ENCODE data around the gene XRN1.
"Not testable (repeated sequence)": the region's sequence is repeated elsewhere in the genome, so short reads cannot be mapped to it uniquely, and the experiment has no call there.

XRN1 gene

DNA sequence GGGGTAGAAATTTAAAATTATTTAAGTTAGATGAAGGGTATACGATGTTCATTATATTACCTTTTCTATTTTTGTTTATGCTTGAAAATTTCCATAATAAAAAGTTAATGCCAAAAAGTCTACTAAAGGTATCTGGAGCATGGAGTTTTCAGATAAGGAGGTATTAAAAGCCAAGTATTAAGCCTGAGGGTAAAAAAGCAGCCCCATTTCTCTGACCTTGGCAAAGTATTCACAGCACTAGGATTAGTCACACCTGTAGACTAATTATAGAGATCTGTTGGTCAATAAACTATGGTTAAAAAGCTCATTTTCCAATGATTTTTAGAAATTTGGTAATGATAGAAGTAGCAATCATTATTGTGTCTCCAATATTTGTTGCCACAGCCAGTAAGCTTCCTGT is 23.1 kb downstream of the XRN1 start:
- Histone ChIP-seq H3K27ac (ENCODE audit: low read depth, low read length) (no peak overlapping the region), H3K27me3 (ENCODE audit: control insufficient read depth, insufficient read depth, low read length) (no peaks in the 10 kb centered on the region), H3K9ac (ENCODE audit: low read length) (no peak overlapping the region), H3K4me3 (ENCODE audit: low read length) (no peak overlapping the region), H3K4me1 (ENCODE audit: control insufficient read depth, insufficient read depth, low read length) (no peaks in the 10 kb centered on the region), H3K36me3 (ENCODE audit: control insufficient read depth, insufficient read depth, low read length) (peaks cover 9% of the 10 kb centered on the region)

DNA sequence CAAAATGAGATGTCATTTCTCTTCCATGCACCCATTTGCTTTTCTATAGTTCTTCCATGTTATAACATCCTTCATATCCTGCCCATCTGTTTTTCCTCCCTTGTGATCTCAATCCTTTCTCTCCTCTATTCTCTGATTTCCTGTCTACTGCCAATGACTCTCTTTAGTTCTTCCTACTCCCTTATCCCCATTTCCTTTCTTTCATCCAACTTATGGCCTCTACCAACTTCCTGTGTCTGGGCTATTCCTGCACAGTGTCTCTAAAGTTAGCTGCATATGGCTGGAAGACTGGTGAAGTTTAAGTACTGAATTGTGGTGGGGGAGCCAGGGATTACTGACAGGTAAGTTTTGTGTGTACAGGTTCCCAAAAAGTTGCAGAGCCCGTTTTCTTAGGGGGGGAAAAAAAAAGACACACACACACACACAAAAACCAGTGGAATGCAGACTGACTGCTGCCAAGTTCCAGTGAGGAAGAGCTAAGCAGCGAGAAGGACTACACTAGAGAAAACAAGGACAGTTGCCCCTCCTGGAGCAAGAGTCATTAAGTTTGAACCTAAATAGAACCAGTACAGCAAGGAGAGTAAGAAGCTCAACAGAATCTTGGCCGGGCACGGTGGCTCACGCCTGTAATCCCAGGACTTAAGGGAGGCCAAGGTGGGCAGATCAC is 28.8 kb downstream of the XRN1 start:
- no peaks in the 10 kb centered on the region for H3K4me1 ChIP-seq (ENCODE audit: control insufficient read depth, insufficient read depth, low read length)
- H3K9ac ChIP-seq (ENCODE audit: low read length), result no peak overlapping the region
- H3K36me3 ChIP-seq (ENCODE audit: control insufficient read depth, insufficient read depth, low read length), result peaks cover 9% of the 10 kb centered on the region
- no peak overlapping the region for H3K27ac ChIP-seq (ENCODE audit: low read depth, low read length)
- no peaks in the 10 kb centered on the region for H3K27me3 ChIP-seq (ENCODE audit: control insufficient read depth, insufficient read depth, low read length)
- H3K4me3 ChIP-seq (ENCODE audit: low read length), result no peak overlapping the region

DNA sequence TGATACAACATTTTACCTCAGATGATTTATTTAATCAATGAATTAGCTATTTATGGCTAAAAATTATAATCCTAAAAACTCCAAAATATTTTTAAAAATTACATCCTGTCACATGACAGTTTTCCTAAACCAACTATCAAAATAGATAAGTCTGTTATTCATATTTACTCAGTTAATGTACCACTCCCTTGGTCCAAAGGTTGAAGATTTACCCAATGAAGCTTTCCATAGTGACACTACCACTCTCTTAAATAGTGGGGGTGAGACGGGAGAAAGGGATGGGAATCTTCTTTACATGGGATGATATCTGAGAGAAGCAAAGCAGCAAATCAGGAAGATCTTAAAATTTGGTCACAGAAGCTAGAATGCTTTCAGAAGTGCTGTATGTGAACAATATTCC is 30.5 kb downstream of the XRN1 start:
- Histone ChIP-seq H3K4me1 (ENCODE audit: control insufficient read depth, insufficient read depth, low read length) (no peaks in the 10 kb centered on the region), H3K36me3 (ENCODE audit: control insufficient read depth, insufficient read depth, low read length) (peaks cover 13% of the 10 kb centered on the region), H3K27ac (ENCODE audit: low read depth, low read length) (no peak overlapping the region), H3K4me3 (ENCODE audit: low read length) (no peak overlapping the region), H3K9ac (ENCODE audit: low read length) (no peak overlapping the region), H3K27me3 (ENCODE audit: control insufficient read depth, insufficient read depth, low read length) (no peaks in the 10 kb centered on the region)

DNA sequence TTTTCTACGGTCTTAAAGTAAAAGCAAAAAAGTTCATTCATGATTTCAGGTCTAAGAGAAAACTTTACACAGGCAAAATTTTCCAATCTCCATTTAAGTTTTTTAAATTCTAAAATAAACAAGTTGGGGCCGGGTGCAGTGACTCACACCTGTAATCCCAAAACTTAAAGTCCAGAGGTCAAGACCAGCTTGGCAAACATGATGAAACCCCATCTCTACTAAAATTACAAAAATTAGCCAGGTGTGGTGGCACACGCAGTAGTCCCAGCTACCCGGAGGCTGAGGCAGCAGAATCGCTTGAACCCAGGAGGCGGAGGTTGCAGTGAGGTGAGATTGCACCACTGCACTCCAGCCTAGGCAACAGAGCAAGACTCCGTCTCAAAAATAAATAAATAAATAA is 47.3 kb downstream of the XRN1 start:
- H3K27ac ChIP-seq (ENCODE audit: low read depth, low read length); H3K27me3 ChIP-seq (ENCODE audit: control insufficient read depth, insufficient read depth, low read length); H3K4me3 ChIP-seq (ENCODE audit: low read length); H3K4me1 ChIP-seq (ENCODE audit: control insufficient read depth, insufficient read depth, low read length); H3K9ac ChIP-seq (ENCODE audit: low read length): not testable (repeated sequence)
- H3K36me3 ChIP-seq (ENCODE audit: control insufficient read depth, insufficient read depth, low read length), result peaks cover 16% of the 10 kb centered on the region

DNA sequence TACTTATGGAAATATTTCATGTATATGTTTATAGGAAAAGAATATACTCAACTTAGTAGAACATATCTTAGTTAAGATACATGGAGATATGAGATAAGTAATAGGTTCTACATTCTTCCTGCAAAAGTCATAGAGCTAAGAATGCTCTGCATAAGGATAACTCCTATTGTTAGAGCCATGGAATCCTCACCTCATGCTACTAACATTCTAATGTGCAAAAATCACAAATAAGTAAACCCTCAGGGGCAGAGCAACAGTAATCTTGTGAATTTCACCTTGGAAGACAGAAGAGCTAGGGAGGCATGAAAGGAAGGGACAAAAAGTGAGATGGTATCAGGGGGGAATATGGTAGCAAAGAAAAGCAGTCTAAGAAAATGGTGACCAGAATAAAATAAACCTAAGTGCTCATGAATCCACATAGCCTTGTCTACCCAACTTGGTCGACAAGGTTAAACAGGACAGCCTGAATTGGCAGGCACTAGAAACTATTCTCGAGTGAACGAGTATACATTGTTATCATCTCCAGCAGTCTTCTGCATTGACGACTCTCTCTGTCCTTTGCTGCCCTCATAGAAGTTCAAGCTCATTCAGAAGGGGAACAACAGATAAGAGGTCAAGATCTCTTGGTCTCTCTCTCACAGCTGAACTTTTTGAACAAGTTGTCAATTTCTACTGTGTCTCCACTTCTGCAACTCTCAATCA is 52.8 kb downstream of the XRN1 start:
- H3K27me3 ChIP-seq (ENCODE audit: control insufficient read depth, insufficient read depth, low read length), result no peaks in the 10 kb centered on the region
- H3K36me3 ChIP-seq (ENCODE audit: control insufficient read depth, insufficient read depth, low read length), result peaks cover 25% of the 10 kb centered on the region
- H3K9ac ChIP-seq (ENCODE audit: low read length), result no peak overlapping the region
- no peak overlapping the region for H3K27ac ChIP-seq (ENCODE audit: low read depth, low read length)
- no peak overlapping the region for H3K4me3 ChIP-seq (ENCODE audit: low read length)
- H3K4me1 ChIP-seq (ENCODE audit: control insufficient read depth, insufficient read depth, low read length), result no peaks in the 10 kb centered on the region

DNA sequence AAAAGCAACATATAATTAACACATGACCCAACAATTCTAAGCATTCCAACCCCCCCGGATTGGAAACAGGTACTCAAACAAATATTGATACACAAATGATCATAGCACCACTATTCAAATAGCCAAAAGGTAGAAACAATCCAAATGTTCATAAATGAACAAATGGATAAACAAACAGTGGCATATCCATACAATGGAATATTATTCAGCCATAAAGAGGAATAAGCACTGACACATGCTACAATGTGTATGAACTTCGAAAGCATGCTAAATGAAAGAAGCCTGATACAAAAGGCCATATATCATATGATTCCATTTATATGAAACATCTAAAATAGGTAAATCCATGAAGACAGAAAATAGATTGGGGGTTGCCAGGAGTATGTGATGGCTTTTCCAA is 62.8 kb downstream of the XRN1 start:
- Histone ChIP-seq H3K4me1 (ENCODE audit: control insufficient read depth, insufficient read depth, low read length) (no peaks in the 10 kb centered on the region), H3K36me3 (ENCODE audit: control insufficient read depth, insufficient read depth, low read length) (peaks cover 21% of the 10 kb centered on the region), H3K4me3 (ENCODE audit: low read length) (no peak overlapping the region), H3K27me3 (ENCODE audit: control insufficient read depth, insufficient read depth, low read length) (no peaks in the 10 kb centered on the region), H3K9ac (ENCODE audit: low read length) (no peak overlapping the region), H3K27ac (ENCODE audit: low read depth, low read length) (no peak overlapping the region)

DNA sequence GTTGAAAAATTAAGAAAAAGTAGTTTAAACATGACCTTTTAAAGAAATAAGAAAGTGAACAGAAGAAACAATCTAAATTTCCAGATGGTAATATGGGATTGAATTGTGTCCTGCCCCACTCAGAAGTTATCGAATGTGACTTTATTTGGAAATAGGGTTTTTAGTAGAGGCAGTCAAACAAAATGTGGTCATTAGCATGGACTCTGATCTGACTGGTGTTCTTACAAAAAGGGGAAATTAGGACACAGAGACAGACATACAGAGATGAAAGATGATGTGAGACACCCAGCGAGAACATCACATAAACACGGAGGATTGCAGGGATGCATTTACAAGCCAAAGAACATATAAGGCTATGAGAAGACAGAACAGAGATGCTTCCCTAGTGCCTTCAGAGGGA is 73.2 kb downstream of the XRN1 start:
- H3K4me1 ChIP-seq (ENCODE audit: control insufficient read depth, insufficient read depth, low read length), result no peaks in the 10 kb centered on the region
- H3K36me3 ChIP-seq (ENCODE audit: control insufficient read depth, insufficient read depth, low read length), result peaks cover 6% of the 10 kb centered on the region
- no peak overlapping the region for H3K4me3 ChIP-seq (ENCODE audit: low read length)
- no peaks in the 10 kb centered on the region for H3K27me3 ChIP-seq (ENCODE audit: control insufficient read depth, insufficient read depth, low read length)
- H3K9ac ChIP-seq (ENCODE audit: low read length), result no peak overlapping the region
- no peak overlapping the region for H3K27ac ChIP-seq (ENCODE audit: low read depth, low read length)

DNA sequence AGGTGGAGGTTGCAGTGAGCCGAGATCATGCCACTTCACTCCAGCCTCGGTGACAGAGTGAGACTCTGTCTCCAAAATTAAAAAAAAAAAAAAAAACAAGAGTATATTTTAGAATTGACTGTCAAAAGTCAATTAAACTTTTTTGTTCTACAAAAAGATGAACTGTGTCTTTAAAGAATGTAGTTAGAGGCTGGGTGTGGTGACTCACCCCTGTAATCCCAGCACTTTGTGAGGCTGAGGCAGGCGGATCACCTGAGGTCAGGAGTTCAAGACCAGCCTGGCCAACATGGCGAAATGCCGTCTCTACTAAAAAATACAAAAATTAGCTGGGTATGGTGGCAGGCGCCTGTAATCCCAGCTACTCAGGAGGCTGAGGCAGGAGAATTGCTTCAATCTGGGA is 78.3 kb downstream of the XRN1 start:
- H3K36me3 ChIP-seq (ENCODE audit: control insufficient read depth, insufficient read depth, low read length); H3K27me3 ChIP-seq (ENCODE audit: control insufficient read depth, insufficient read depth, low read length): not testable (repeated sequence)

DNA sequence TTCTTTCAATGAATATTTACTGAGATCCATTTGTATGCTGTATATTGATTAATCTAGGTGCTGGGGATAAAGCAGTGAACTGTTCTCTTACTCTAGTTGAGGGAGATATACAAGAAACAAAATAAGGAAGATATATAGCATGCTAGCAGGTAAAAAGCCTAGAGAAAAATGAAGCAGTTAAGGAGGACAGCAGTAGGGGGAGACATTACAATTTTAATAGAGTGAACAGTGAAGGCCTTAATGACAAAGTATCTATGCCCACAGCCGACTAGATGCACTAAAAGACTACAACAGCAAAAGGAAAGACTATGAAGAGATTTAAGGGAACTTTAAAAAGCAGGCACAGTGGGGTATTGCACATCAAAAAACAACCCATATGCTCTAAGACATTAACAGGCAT is 81.4 kb downstream of the XRN1 start:
- Histone ChIP-seq H3K27me3 (ENCODE audit: control insufficient read depth, insufficient read depth, low read length) (no peaks in the 10 kb centered on the region), H3K4me3 (ENCODE audit: low read length) (no peak overlapping the region), H3K4me1 (ENCODE audit: control insufficient read depth, insufficient read depth, low read length) (no peaks in the 10 kb centered on the region), H3K9ac (ENCODE audit: low read length) (no peak overlapping the region), H3K27ac (ENCODE audit: low read depth, low read length) (no peak overlapping the region), H3K36me3 (ENCODE audit: control insufficient read depth, insufficient read depth, low read length) (peaks cover 5% of the 10 kb centered on the region)

More for the DNA sequence above, 78.3 kb downstream of the XRN1 start:
- not testable (repeated sequence) for H3K9ac ChIP-seq (ENCODE audit: low read length); H3K4me3 ChIP-seq (ENCODE audit: low read length); H3K4me1 ChIP-seq (ENCODE audit: control insufficient read depth, insufficient read depth, low read length); H3K27ac ChIP-seq (ENCODE audit: low read depth, low read length)

DNA sequence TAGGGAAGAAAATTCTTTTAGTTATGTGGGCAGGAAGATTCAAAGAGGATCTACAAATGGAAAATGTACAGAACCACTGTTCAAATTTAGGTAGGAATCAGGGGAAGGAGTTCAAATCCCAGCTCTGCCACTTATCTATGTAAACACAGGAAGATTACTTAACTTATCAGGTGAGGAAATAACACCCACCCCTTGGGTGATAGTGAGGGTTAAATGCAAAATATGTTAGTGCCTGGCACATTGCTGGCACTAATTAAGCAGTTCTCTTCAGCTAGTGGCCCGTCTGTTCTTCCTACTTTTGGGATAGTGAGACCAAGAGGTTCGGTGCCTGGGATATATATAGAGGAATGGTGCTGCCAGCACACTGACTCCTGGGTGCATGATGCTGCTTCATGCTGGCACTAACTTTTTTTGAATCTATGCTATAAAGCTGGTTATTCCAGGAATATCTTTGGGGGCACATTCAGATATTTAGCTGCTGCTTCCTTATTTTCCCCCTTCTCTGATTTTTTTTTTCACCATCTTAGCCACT is 83.8 kb downstream of the XRN1 start:
- no peak overlapping the region for H3K27ac ChIP-seq (ENCODE audit: low read depth, low read length)
- H3K9ac ChIP-seq (ENCODE audit: low read length), result no peak overlapping the region
- H3K4me1 ChIP-seq (ENCODE audit: control insufficient read depth, insufficient read depth, low read length), result no peaks in the 10 kb centered on the region
- no peaks in the 10 kb centered on the region for H3K27me3 ChIP-seq (ENCODE audit: control insufficient read depth, insufficient read depth, low read length)
- H3K36me3 ChIP-seq (ENCODE audit: control insufficient read depth, insufficient read depth, low read length), result peaks cover 10% of the 10 kb centered on the region
- no peak overlapping the region for H3K4me3 ChIP-seq (ENCODE audit: low read length)

DNA sequence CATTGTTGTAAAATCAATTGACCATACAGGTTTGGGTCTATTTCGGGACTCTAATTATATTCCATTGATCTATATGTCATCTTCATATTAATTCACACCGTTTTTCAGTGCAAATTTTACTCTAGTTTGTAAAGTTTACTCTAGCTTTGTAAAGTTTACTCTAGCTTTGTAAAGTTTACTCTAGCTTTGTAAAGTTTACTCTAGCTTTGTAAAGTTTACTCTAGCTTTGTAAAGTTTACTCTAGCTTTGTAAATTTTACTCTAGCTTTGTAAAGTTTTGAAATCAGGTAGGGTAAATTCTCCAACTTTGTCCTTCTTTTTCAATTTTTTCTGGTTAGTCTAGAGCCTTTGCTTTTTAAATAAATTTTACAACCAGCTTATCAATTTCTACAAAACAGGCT is 84.4 kb downstream of the XRN1 start:
- not testable (repeated sequence) for H3K9ac ChIP-seq (ENCODE audit: low read length); H3K27me3 ChIP-seq (ENCODE audit: control insufficient read depth, insufficient read depth, low read length); H3K4me3 ChIP-seq (ENCODE audit: low read length); H3K27ac ChIP-seq (ENCODE audit: low read depth, low read length); H3K4me1 ChIP-seq (ENCODE audit: control insufficient read depth, insufficient read depth, low read length)
- H3K36me3 ChIP-seq (ENCODE audit: control insufficient read depth, insufficient read depth, low read length), result peaks cover 10% of the 10 kb centered on the region

DNA sequence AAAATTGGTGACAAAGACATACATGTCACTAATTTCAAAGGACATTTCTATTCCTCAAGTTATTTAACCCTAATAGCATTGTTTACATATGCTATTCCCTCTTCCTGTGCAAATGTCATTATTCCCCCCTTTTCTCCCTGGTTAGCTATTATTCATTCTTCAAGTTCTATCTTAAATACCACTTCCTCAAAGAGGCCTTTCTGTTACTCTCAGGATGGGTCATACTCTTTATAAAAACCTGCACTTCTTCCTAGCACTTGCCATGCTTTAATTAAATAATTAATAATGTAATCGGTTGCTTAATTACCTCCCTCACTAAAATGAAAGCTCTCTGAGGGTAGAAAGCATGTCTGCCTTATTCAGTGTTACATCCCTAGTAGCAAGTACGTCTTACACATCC is 88.5 kb downstream of the XRN1 start:
- H3K36me3 ChIP-seq (ENCODE audit: control insufficient read depth, insufficient read depth, low read length), result peaks cover 18% of the 10 kb centered on the region
- no peak overlapping the region for H3K4me3 ChIP-seq (ENCODE audit: low read length)
- no peak overlapping the region for H3K9ac ChIP-seq (ENCODE audit: low read length)
- no peaks in the 10 kb centered on the region for H3K27me3 ChIP-seq (ENCODE audit: control insufficient read depth, insufficient read depth, low read length)
- no peak overlapping the region for H3K27ac ChIP-seq (ENCODE audit: low read depth, low read length)
- no peaks in the 10 kb centered on the region for H3K4me1 ChIP-seq (ENCODE audit: control insufficient read depth, insufficient read depth, low read length)

DNA sequence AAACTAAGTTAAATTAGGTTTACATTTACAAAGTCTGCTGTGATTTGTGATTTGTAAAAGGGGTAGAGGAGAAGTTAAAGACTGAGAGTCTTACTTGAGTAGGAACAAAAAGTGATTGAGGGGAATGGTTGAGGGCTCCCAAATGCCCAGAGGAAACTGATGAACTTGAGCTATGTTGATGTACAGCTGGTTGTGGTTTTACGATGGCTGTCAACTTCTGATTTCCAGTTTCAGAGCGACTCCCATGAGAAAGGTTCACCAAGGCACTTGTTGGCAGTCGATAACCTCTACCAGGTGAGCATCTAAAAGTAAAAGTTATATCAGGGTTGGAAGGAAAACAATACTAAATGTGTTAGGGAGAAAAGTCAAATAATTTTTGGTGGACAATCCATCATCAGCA is 91.0 kb downstream of the XRN1 start:
- no peaks in the 10 kb centered on the region for H3K4me1 ChIP-seq (ENCODE audit: control insufficient read depth, insufficient read depth, low read length)
- peaks cover 21% of the 10 kb centered on the region for H3K36me3 ChIP-seq (ENCODE audit: control insufficient read depth, insufficient read depth, low read length)
- H3K27ac ChIP-seq (ENCODE audit: low read depth, low read length), result no peak overlapping the region
- H3K27me3 ChIP-seq (ENCODE audit: control insufficient read depth, insufficient read depth, low read length), result no peaks in the 10 kb centered on the region
- H3K4me3 ChIP-seq (ENCODE audit: low read length), result no peak overlapping the region
- no peak overlapping the region for H3K9ac ChIP-seq (ENCODE audit: low read length)
